Neuronal stem cell (in vitro differentiated cells): Measurements from ENCODE around the gene ZKSCAN7.

Experiments used
- DNase-seq: peaks from one replicate; pipeline ENCODE4 v3.0.0-alpha.2; 2013; ENCODE audit warnings: low spot score
- H2AFZ ChIP-seq: one replicate; pipeline ENCODE4 v1.6.1; 2013; ENCODE audit warnings: mild to moderate bottlenecking, low read length, inconsistent platforms
- H2AK5ac ChIP-seq: 2 replicates; pipeline ENCODE4 v1.6.1; 2013; ENCODE audit warnings: low read depth, mild to moderate bottlenecking, inconsistent platforms, low read length, moderate library complexity, mixed read lengths
- H2BK120ac ChIP-seq: 2 replicates; pipeline ENCODE4 v1.6.1; 2013; ENCODE audit warnings: low read depth, mild to moderate bottlenecking, inconsistent platforms, low read length, moderate library complexity, mixed read lengths
- H2BK12ac ChIP-seq: one replicate; pipeline ENCODE4 v1.6.1; 2013; ENCODE audit warnings: low read length, inconsistent platforms
- H2BK15ac ChIP-seq: 2 replicates; pipeline ENCODE4 v1.6.1; 2013; ENCODE audit warnings: mild to moderate bottlenecking, low read length, inconsistent platforms, mixed read lengths
- H2BK5ac ChIP-seq: one replicate; pipeline ENCODE4 v1.6.1; 2013; ENCODE audit warnings: inconsistent platforms, mild to moderate bottlenecking, low read length, moderate library complexity
- H3K14ac ChIP-seq: one replicate; pipeline ENCODE4 v1.6.1; 2013; ENCODE audit warnings: low read length, inconsistent platforms
- H3K18ac ChIP-seq: 2 replicates; pipeline ENCODE4 v1.6.1; 2013; ENCODE audit warnings: low read length, inconsistent platforms
- H3K23ac ChIP-seq: 2 replicates; pipeline ENCODE4 v1.6.1; 2013; ENCODE audit warnings: low read depth, mild to moderate bottlenecking, mixed read lengths, low read length, inconsistent platforms; ENCODE audit not compliant: poor library complexity
- H3K27ac ChIP-seq: replicated peaks from 3 replicates; pipeline ENCODE4 v1.5.1; 2013; ENCODE audit warnings: low read length, inconsistent platforms
- H3K27me3 ChIP-seq, 3 experiments: 2 replicates each; pipeline ENCODE4 v1.6.1; 2013; ENCODE audit warnings: low read length in 3 of 3, mild to moderate bottlenecking in 2 of 3, inconsistent platforms in 1 of 3, low read depth in 1 of 3, mixed read lengths in 1 of 3, moderate library complexity in 1 of 3; ENCODE audit not compliant: control insufficient read depth in 3 of 3, insufficient read depth in 3 of 3
- H3K36me3 ChIP-seq, 2 donors: replicated peaks in 1 of 2; 2 replicates each; pipeline ENCODE4 v1.6.1; 2013; ENCODE audit warnings: low read length in 2 of 2; ENCODE audit not compliant: control insufficient read depth in 2 of 2, insufficient read depth in 2 of 2
- H3K4ac ChIP-seq: 2 replicates; pipeline ENCODE4 v1.6.1; 2013; ENCODE audit warnings: inconsistent platforms, mild to moderate bottlenecking, low read length, moderate library complexity
- H3K4me1 ChIP-seq, 2 donors: 1 replicate in 1 of 2; 2 replicates in 1 of 2; pipeline ENCODE4 v1.6.1; 2013; ENCODE audit warnings: low read length in 2 of 2, low read depth in 1 of 2; ENCODE audit not compliant: control insufficient read depth in 2 of 2, insufficient read depth in 1 of 2
- H3K4me2 ChIP-seq: one replicate; pipeline ENCODE4 v1.6.1; 2013; ENCODE audit warnings: mild to moderate bottlenecking, low read length, inconsistent platforms; ENCODE audit not compliant: insufficient read depth, poor library complexity, severe bottlenecking
- H3K4me3 ChIP-seq, 2 donors: 2 replicates each; pipeline ENCODE4 v1.5.1; 2013; ENCODE audit warnings: low read length in 2 of 2, mild to moderate bottlenecking in 2 of 2, inconsistent platforms in 1 of 2, moderate library complexity in 1 of 2
- H3K79me1 ChIP-seq: one replicate; pipeline ENCODE4 v1.6.1; 2013; ENCODE audit warnings: low read depth, mild to moderate bottlenecking, inconsistent platforms, low read length, moderate library complexity
- H3K9ac ChIP-seq: one replicate; pipeline ENCODE4 v1.6.1; 2013; ENCODE audit warnings: mild to moderate bottlenecking, low read depth, low read length, inconsistent platforms; ENCODE audit not compliant: poor library complexity
- H3K9me3 ChIP-seq, 2 donors: replicated peaks in 1 of 2; 2 replicates each; pipeline versions ENCODE3 to v1.6.1; 2013; ENCODE audit warnings: low read length in 2 of 2, mild to moderate bottlenecking in 2 of 2, inconsistent platforms in 1 of 2, low read depth in 1 of 2, mixed read lengths in 1 of 2, moderate library complexity in 1 of 2; ENCODE audit not compliant: control insufficient read depth in 2 of 2, insufficient read depth in 1 of 2
- H4K8ac ChIP-seq: one replicate; pipeline ENCODE4 v1.6.1; 2013; ENCODE audit warnings: low read depth, mild to moderate bottlenecking, inconsistent platforms, low read length, moderate library complexity
- H4K91ac ChIP-seq: one replicate; pipeline ENCODE4 v1.6.1; 2013; ENCODE audit warnings: low read length, low read depth, mild to moderate bottlenecking, inconsistent platforms; ENCODE audit not compliant: poor library complexity
- WGBS, 2 donors: extraction: QIAGEN DNeasy Blood & Tissue Kit; methylation state at CpG; one replicate each; pipeline ENCODE4 v1.1.7; 2013; ENCODE audit warnings: missing lambda C conversion rate in 2 of 2, mixed read lengths in 1 of 2; ENCODE audit not compliant: insufficient read length in 2 of 2, insufficient replicate concordance in 1 of 2; ENCODE audit errors: extremely low coverage in 2 of 2; 5-methylcytosine and 5-hydroxymethylcytosine counted together

ZKSCAN7 gene

GRCh38 chr3:44562147-44562546, 7.2 kb downstream of the ZKSCAN7 start:
- no peaks in the 10 kb centered on the region for H3K27me3 ChIP-seq
- no peak overlapping the region for H2BK5ac ChIP-seq
- no peak for DNase-seq
- H3K4me1 ChIP-seq, result no peaks in the 10 kb centered on the region
- no peak overlapping the region for H3K4ac ChIP-seq
- WGBS, 2 donors, result no CpG with 5 or more reads among the region's 3 CpGs
- H3K9me3 ChIP-seq, result peaks cover 27 to 84% of the 10 kb centered on the region in 2 donors
- no peak overlapping the region for H2BK120ac ChIP-seq
- no peak overlapping the region for H3K18ac ChIP-seq
- no peak overlapping the region for H4K91ac ChIP-seq
- no peak overlapping the region for H2BK12ac ChIP-seq
- H3K27ac ChIP-seq, result no peak overlapping the region
- no peak overlapping the region for H3K23ac ChIP-seq
- H2BK15ac ChIP-seq, result no peak overlapping the region
- no peak overlapping the region for H2AK5ac ChIP-seq
- H2AFZ ChIP-seq, result no peak overlapping the region
- no peak overlapping the region for H3K14ac ChIP-seq
- H4K8ac ChIP-seq, result no peak overlapping the region
- H3K9ac ChIP-seq, result no peak overlapping the region
- no peak overlapping the region for H3K4me3 ChIP-seq
- H3K4me2 ChIP-seq, result no peak overlapping the region
- peaks cover 3% of the 10 kb centered on the region for H3K79me1 ChIP-seq
- H3K36me3 ChIP-seq, result peaks cover 35 to 87% of the 10 kb centered on the region in 2 donors

- no peak overlapping the region for H3K4me2 ChIP-seq
- no CpG with 5 or more reads among the region's 1 CpG for WGBS, 2 donors
- H2AFZ ChIP-seq, result no peak overlapping the region
- no peaks in the 10 kb centered on the region for H3K4me1 ChIP-seq
- no peak for DNase-seq
- H2BK15ac ChIP-seq, result no peak overlapping the region
- no peak overlapping the region for H3K4ac ChIP-seq
- peaks cover 48 to 92% of the 10 kb centered on the region in 2 donors for H3K36me3 ChIP-seq
- H2AK5ac ChIP-seq, result no peak overlapping the region
- H2BK120ac ChIP-seq, result no peak overlapping the region
- H3K79me1 ChIP-seq, result no peaks in the 10 kb centered on the region
- H3K14ac ChIP-seq, result no peak overlapping the region
- no peak overlapping the region for H3K4me3 ChIP-seq
- H3K27ac ChIP-seq, result no peak overlapping the region
- no peak overlapping the region for H2BK5ac ChIP-seq
- H4K91ac ChIP-seq, result no peak overlapping the region
- H3K23ac ChIP-seq, result no peak overlapping the region
- H3K27me3 ChIP-seq, result no peaks in the 10 kb centered on the region
- no peak overlapping the region for H3K18ac ChIP-seq
- peaks cover 33 to 80% of the 10 kb centered on the region in 2 donors for H3K9me3 ChIP-seq
- no peak overlapping the region for H3K9ac ChIP-seq
- no peak overlapping the region for H4K8ac ChIP-seq
- H2BK12ac ChIP-seq, result no peak overlapping the region
Measured at GRCh38 chr3:44568561-44568960, 13.6 kb downstream of the ZKSCAN7 start.

- no peak for DNase-seq
- Histone ChIP-seq H3K23ac (no peak overlapping the region), H3K27ac (no peak overlapping the region), H3K4ac (no peak overlapping the region), H2AK5ac (no peak overlapping the region), H3K4me1 (no peaks in the 10 kb centered on the region), H2BK12ac (no peak overlapping the region), H3K14ac (no peak overlapping the region), H3K9ac (no peak overlapping the region), H4K8ac (no peak overlapping the region), H2AFZ (no peak overlapping the region), H4K91ac (no peak overlapping the region), H3K18ac (no peak overlapping the region), H2BK15ac (no peak overlapping the region), H3K4me2 (no peak overlapping the region), H3K27me3 (no peaks in the 10 kb centered on the region), H3K4me3 (no peak overlapping the region), H3K36me3 (peaks cover 41 to 75% of the 10 kb centered on the region in 2 donors), H3K79me1 (no peaks in the 10 kb centered on the region), H3K9me3 (peaks cover 28 to 64% of the 10 kb centered on the region in 2 donors), H2BK5ac (no peak overlapping the region), H2BK120ac (no peak overlapping the region)
- no CpG with 5 or more reads among the region's 4 CpGs for WGBS, 2 donors
Measured at GRCh38 chr3:44571024-44571423, 16.0 kb downstream of the ZKSCAN7 start.

- H2BK120ac ChIP-seq, result no peak overlapping the region
Measured at GRCh38 chr3:44576613-44577012, 21.6 kb downstream of the ZKSCAN7 start.

More at GRCh38 chr3:44576613-44577012, 21.6 kb downstream of the ZKSCAN7 start:
- Histone ChIP-seq H3K4me1 (no peaks in the 10 kb centered on the region), H4K91ac (no peak overlapping the region), H2BK5ac (no peak overlapping the region), H3K9ac (no peak overlapping the region), H2BK15ac (no peak overlapping the region), H3K4ac (no peak overlapping the region), H3K79me1 (no peaks in the 10 kb centered on the region), H3K18ac (no peak overlapping the region), H3K4me3 (no peak overlapping the region), H2AK5ac (no peak overlapping the region), H2BK12ac (no peak overlapping the region), H3K36me3 (peaks cover 8 to 42% of the 10 kb centered on the region in 2 donors), H3K27ac (no peak overlapping the region), H2AFZ (no peak overlapping the region), H4K8ac (no peak overlapping the region), H3K4me2 (no peak overlapping the region), H3K27me3 (no peaks in the 10 kb centered on the region), H3K9me3 (peaks cover 5 to 19% of the 10 kb centered on the region in 2 donors), H3K14ac (no peak overlapping the region), H3K23ac (no peak overlapping the region)
- no peak for DNase-seq
